GM12874 (cell line): ENCODE data around the gene TMCO1.

Experiments
- TF ChIP-seq, protein P1 (sequence below): IDR thresholded peaks from 2 replicates; pipeline ENCODE4 v1.5.1; 2011; ENCODE audit warnings: low read depth, mild to moderate bottlenecking, control low read depth, low read length, moderate library complexity; ENCODE audit not compliant: insufficient read depth

The TMCO1 gene

DNA sequence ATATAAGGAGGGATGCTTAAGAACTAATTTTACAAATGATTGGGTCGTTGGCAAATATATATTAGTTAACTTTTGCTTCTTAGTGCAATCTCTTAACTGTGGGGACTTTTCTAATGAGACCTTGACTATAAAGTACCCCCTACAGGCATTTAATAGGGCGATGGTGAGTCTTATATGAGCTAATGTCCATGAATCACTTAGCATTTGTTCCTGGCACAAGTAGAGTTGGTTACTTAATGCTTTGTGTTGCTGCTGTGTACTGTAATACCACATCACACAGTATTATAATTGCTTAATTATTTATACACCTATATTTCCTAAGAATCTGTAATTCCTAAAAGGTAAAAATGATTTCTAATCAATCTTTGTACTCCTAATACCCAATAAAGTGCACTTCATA is 25.3 kb upstream of the TMCO1 start:
- TF ChIP-seq, protein P1, sequence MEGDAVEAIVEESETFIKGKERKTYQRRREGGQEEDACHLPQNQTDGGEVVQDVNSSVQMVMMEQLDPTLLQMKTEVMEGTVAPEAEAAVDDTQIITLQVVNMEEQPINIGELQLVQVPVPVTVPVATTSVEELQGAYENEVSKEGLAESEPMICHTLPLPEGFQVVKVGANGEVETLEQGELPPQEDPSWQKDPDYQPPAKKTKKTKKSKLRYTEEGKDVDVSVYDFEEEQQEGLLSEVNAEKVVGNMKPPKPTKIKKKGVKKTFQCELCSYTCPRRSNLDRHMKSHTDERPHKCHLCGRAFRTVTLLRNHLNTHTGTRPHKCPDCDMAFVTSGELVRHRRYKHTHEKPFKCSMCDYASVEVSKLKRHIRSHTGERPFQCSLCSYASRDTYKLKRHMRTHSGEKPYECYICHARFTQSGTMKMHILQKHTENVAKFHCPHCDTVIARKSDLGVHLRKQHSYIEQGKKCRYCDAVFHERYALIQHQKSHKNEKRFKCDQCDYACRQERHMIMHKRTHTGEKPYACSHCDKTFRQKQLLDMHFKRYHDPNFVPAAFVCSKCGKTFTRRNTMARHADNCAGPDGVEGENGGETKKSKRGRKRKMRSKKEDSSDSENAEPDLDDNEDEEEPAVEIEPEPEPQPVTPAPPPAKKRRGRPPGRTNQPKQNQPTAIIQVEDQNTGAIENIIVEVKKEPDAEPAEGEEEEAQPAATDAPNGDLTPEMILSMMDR: no peak

DNA sequence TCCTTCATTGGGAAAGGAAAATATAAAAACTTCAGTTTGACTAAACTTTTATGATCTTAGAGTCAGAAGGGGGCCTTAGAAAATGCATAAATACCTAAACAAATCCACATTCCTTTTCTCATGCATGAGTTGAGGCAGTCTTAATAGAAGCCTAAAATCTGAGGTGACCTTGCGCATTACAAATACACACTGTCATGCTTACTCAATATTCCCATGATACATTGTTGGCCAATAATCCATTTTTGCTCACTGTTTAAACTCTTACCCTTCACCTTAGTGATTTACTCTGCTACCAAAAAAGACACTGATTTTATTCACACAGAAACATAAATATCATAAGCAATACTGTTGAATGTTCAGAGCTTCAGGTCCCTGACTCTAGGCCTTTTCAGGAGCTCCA is 19.1 kb upstream of the TMCO1 start:
- TF ChIP-seq, protein P1: no peak

DNA sequence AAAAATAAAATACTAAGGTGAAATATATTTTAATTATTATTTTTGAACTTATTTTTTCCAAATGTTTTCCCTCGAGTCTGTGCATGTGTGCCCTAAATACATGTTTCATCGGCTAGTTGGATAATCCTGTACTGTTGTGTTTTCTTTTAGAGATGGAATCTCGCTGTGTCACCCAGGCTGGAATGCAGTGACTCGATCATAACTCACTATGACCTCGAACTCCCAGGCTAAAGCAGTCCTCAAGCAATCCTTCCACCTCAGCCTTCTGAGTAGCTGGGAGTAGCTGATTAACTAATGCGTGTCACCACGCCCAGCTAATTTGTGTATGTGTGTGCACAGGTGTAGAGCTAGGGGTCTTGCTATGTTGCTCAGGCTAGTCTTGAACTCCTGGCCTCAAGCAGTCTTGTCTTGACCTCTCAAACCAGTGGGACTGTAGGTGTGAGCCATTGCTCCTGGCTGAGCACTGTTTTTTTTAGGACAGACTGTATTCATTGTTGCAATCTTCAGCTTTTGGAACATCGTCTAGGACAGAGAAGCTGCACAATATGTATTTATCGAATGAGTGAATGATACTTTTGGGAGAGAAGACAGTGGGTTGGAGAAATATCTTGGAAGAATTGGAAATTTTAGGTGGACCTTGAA is 4.8 kb upstream of the TMCO1 start:
- TF ChIP-seq, protein P1: no peak

DNA sequence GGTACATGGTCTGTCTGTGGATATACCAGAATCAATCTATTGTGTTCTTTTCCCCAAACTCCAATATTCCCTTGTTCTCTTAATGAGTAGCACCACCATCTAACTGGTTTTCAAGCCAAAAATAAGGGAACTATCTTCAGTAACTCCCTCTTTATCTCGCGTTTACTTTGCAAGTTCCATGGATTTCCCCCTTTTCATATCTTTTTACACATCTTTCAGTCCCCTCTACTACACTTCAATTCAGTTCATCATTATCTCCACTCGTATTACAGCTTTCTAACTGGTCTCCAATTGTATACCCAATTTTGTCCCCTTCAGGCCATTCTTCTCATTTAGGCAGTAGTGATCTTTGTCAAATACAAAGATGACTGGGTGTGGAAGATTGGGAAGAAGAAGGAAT is 4.1 kb upstream of the TMCO1 start:
- TF ChIP-seq, protein P1: no peak

DNA sequence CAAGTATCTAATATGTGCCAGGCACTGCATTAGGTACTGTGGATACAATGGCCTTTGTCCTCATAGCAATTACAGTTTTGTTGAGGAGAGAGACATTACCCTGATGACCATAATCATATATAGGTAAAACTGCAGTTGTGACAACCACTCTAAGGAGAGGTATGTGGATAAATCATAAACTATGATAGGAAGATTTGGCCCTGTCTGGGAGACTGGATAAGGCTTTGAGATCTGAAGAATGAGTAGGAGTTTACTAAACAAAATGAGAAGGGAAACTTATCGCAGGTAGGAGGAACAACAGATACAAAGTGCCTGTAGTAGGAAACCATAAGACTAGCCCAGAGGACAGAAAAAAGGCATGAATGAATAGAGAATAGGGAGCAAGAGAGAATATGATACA is 4.4 kb downstream of the TMCO1 start:
- TF ChIP-seq, protein P1: no peak

DNA sequence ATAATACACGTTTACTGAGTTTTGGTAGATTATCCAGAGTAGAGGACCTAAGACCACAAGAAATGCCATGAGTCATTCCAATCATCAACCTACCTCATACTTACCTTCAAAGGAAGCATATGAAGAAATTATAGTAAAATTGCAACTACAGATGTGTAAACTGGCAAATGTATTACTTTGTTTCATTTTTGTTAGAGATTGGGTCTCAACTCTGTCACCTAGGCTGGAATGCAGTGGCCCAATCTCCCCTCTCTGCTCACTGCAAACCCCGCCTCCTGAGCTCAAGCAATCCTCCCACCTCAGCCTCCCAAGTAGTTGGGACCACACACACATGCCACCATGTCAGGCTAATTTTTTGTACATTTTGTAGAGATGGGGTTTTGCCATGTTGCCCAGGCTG is 5.2 kb downstream of the TMCO1 start:
- TF ChIP-seq, protein P1: no peak

DNA sequence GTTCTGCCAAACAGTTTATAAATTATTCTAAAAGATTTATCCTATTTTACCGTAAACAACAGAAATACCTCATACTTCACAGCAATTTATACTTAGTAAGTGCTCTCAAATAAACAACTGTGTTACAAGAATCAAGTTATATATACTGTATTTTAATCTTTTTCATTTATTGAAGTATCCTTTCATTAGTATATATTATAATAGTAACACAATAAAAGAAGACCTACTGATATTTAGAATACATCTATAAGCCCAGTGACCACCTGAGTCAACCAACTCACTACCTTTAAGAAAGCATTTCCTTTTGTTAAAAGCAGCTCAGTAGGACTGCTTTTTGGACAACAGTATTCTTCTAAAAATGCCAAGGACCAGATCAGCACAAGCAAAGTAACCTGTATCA is 5.9 kb downstream of the TMCO1 start:
- TF ChIP-seq, protein P1: no peak

DNA sequence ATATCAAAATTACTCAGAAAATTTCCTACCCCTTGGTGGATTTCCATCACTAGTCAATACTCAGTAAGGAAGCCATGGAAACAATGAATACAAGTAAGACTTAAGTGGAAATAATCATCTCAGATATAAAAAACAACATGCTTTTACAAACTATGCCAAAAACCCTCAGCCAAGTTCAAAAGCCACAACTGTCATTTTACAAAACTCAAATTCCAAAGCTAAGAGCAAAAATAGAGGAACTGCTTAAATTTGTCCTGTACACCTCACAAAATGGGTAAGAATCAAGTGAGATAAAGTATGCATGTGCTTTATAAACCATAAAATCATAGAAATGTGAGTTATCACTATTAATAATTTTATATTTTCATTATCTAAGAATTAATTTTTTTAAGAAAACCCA is 9.6 kb downstream of the TMCO1 start:
- TF ChIP-seq, protein P1: no peak
